Hepatocyte (in vitro differentiated cells): Measurements from ENCODE around the gene SLC25A30. TPM values are rescaled to one million over a fixed set of nuclear protein-coding genes. Genes with fewer than 3 reads are reported as not detected.
"Not testable (repeated sequence)": the region's sequence is repeated elsewhere in the genome, so short reads cannot be mapped to it uniquely, and the experiment has no call there.

ENCODE experiments used
- DNase-seq: peaks from one replicate; pipeline ENCODE4 v3.0.0-alpha.2; 2016; ENCODE audit warnings: low spot score
- H2AFZ ChIP-seq: fragments of 200-600 bp; sonication (generic); 2 replicates; pipeline ENCODE4 v1.6.0; 2016; ENCODE audit warnings: antibody characterized with exemption, mild to moderate bottlenecking
- H3K27ac ChIP-seq: fragments of 200-600 bp; sonication (generic); 2 replicates; pipeline ENCODE4 v1.5.1; 2016; ENCODE audit warnings: mild to moderate bottlenecking
- H3K27me3 ChIP-seq: fragments of 200-600 bp; sonication (generic); 2 replicates; pipeline ENCODE4 v1.6.1; 2016
- H3K36me3 ChIP-seq: fragments of 200-600 bp; sonication (generic); replicated peaks from 2 replicates; pipeline ENCODE4 v1.5.1; 2016; ENCODE audit warnings: low read depth; ENCODE audit not compliant: insufficient read depth
- H3K4me1 ChIP-seq: fragments of 200-600 bp; sonication (generic); 2 replicates; pipeline ENCODE4 v1.5.1; 2016; ENCODE audit warnings: mild to moderate bottlenecking, moderate library complexity; ENCODE audit not compliant: insufficient read depth
- H3K4me2 ChIP-seq: fragments of 200-600 bp; sonication (generic); 2 replicates; pipeline ENCODE4 v1.6.0; 2016
- H3K4me3 ChIP-seq: fragments of 200-600 bp; sonication (generic); 2 replicates; pipeline ENCODE4 v1.5.1; 2016; ENCODE audit warnings: mild to moderate bottlenecking
- H3K79me2 ChIP-seq: fragments of 200-600 bp; sonication (generic); 2 replicates; pipeline ENCODE4 v1.6.0; 2017; ENCODE audit warnings: mild to moderate bottlenecking
- H3K9me2 ChIP-seq: fragments of 200-600 bp; sonication (generic); replicated peaks from 2 replicates; pipeline ENCODE4 v1.6.0; 2017; ENCODE audit warnings: mild to moderate bottlenecking; ENCODE audit not compliant: insufficient read depth
- H3K9me3 ChIP-seq: fragments of 200-600 bp; sonication (generic); 2 replicates; pipeline ENCODE4 v1.5.1; 2016; ENCODE audit warnings: low read depth, mild to moderate bottlenecking
- H4K20me1 ChIP-seq: fragments of 200-600 bp; sonication (generic); 2 replicates; pipeline ENCODE4 v1.6.0; 2016; ENCODE audit warnings: mild to moderate bottlenecking; ENCODE audit not compliant: insufficient read depth, poor library complexity, severe bottlenecking
- EZH2 ChIP-seq: fragments of 200-600 bp; sonication (generic); IDR thresholded peaks from 2 replicates; pipeline ENCODE4 v1.6.1; 2016; ENCODE audit warnings: antibody characterized with exemption, mild to moderate bottlenecking, borderline replicate concordance
- EZH2phosphoT487 ChIP-seq: fragments of 200-600 bp; sonication (generic); IDR thresholded peaks from one replicate; pipeline ENCODE4 v1.6.1; 2018; ENCODE audit warnings: antibody characterized with exemption, mild to moderate bottlenecking, low read depth, moderate library complexity; ENCODE audit not compliant: unreplicated experiment, severe bottlenecking
- WGBS: methylation state at CpG from one replicate; pipeline ENCODE4 v1.1.6; 2016; ENCODE audit warnings: low lambda C conversion rate; ENCODE audit errors: missing lambda C conversion rate; 5-methylcytosine and 5-hydroxymethylcytosine counted together
- polyA plus RNA-seq: library from polyadenylated mRNA; unstranded; fragments of >200 nt; fragmentation: Nextera tagmentation; extraction: Ambion mirVana; gene quantifications from 2 replicates; pipeline ENCODE4 v1.2.1, GENCODE V29; 2016
- total RNA-seq: library from RNA; depleted of rRNA; stranded (reverse); fragments of >200 nt; gene quantifications from 2 replicates; pipeline ENCODE4 v1.2.3, GENCODE V29; 2014
- TF ChIP-seq, protein P1 (sequence below): fragments of 200-600 bp; sonication (generic); IDR thresholded peaks from 2 replicates; pipeline ENCODE4 v1.5.1; 2016; ENCODE audit warnings: antibody characterized with exemption, mild to moderate bottlenecking; ENCODE audit not compliant: poor library complexity

Gene SLC25A30
- total and polyA plus RNA-seq, 2 experiments from 2014 or later: 2.8 to 13.3 TPM

DNA sequence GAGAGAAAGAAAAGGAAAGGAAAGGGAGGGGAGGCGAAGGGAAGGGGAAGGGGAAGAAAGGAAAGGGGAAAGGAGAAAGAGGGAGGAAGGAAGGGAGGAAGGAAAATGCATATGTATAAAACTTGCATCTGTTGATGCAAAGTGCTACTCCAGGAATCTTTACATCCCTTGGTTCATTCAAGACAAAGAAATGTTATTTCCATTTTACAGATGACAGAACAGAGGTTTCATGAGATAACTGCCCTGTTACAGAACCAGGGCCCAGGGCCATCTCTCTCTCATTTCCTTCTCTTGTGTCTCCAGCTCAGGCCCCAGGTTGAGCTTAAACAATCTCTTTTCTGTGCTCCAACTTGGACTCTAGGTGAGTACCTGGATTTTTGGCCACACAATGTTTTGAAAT, 1.8 kb upstream of the SLC25A30 start:
- DNase-seq: no peak
- Histone ChIP-seq H3K4me3 (no peak overlapping the region), H3K9me2 (no peaks in the 10 kb centered on the region), H3K36me3 (no peaks in the 10 kb centered on the region), H3K79me2 (peaks cover 12% of the 10 kb centered on the region), H3K9me3 (no peaks in the 10 kb centered on the region), H3K27ac (no peak overlapping the region), H3K27me3 (no peaks in the 10 kb centered on the region), H3K4me2 (no peak overlapping the region), H2AFZ (no peak overlapping the region), H4K20me1 (no peaks in the 10 kb centered on the region), H3K4me1 (peaks cover 14% of the 10 kb centered on the region)
- 57% methylated on average over 1 of the region's 1 CpG for WGBS
- TF ChIP-seq EZH2 (no peak), EZH2phosphoT487 (no peak)
- TF ChIP-seq, protein P1, sequence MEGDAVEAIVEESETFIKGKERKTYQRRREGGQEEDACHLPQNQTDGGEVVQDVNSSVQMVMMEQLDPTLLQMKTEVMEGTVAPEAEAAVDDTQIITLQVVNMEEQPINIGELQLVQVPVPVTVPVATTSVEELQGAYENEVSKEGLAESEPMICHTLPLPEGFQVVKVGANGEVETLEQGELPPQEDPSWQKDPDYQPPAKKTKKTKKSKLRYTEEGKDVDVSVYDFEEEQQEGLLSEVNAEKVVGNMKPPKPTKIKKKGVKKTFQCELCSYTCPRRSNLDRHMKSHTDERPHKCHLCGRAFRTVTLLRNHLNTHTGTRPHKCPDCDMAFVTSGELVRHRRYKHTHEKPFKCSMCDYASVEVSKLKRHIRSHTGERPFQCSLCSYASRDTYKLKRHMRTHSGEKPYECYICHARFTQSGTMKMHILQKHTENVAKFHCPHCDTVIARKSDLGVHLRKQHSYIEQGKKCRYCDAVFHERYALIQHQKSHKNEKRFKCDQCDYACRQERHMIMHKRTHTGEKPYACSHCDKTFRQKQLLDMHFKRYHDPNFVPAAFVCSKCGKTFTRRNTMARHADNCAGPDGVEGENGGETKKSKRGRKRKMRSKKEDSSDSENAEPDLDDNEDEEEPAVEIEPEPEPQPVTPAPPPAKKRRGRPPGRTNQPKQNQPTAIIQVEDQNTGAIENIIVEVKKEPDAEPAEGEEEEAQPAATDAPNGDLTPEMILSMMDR: no peak

DNA sequence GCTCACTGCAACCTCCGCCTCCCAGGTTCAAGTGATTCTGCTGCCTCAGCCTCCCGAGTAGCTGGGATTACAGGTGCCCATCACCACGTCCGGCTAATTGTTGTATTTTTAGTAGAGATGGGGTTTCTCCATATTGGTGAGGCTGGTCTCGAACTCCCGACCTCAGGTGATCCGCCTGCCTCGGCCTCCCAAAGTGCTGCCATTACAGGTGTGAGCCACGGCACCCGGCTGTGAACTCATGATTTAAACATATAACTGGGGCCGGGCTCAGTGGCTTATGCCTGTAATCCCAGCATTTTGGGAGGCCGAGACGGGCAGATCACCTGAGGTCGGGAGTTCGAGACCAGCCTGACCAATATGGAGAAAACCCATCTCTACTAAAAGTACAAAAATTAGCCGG, 1.2 kb upstream of the SLC25A30 start:
- H3K4me2 ChIP-seq, H4K20me1 ChIP-seq, DNase-seq, H3K9me3 ChIP-seq, H3K27me3 ChIP-seq, H3K4me3 ChIP-seq, H3K27ac ChIP-seq, H3K36me3 ChIP-seq, H3K9me2 ChIP-seq, H2AFZ ChIP-seq: not testable (repeated sequence)
- peaks cover 12% of the 10 kb centered on the region for H3K79me2 ChIP-seq
- H3K4me1 ChIP-seq: peaks cover 17% of the 10 kb centered on the region
- WGBS: 95% methylated on average over 16 of the region's 16 CpGs

DNA sequence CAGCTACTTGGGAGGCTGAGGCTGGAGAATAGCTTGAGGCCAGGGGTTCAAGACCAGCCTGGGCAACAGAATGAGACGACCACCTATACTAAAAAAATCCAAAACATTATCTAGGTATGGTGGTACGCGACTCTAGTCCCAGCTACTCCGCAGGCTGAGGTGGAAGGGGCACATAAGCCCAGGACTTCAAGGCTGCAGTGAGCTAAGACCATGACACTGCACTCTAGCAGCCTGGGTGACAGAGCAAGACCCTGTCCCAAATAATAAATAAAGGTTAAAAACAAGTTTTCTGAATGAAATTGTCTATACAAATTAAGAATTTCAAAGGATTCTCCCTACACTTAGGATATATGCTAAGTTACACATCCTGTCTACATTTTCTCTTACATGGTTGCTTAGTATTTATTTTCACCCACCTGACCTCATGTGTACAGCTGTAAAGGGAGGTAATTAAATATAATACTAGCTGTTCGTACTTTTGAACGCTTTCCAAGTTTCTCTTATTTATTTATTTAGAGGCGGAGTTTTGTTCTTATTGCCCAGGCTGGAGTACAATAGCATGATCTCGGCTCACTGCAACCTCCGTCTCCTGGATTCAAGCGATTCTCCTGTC, 1.6 kb downstream of the SLC25A30 start:
- Histone ChIP-seq H3K27ac (peak overlapping the region; percentile 75), H3K4me3 (no peak overlapping the region), H4K20me1 (no peaks in the 10 kb centered on the region), H3K9me3 (no peaks in the 10 kb centered on the region), H3K9me2 (no peaks in the 10 kb centered on the region), H3K4me2 (peak overlapping the region; percentile 90), H3K36me3 (no peaks in the 10 kb centered on the region), H3K4me1 (peaks cover 17% of the 10 kb centered on the region), H2AFZ (no peak overlapping the region), H3K27me3 (no peaks in the 10 kb centered on the region), H3K79me2 (peaks cover 34% of the 10 kb centered on the region)
- WGBS: 67% methylated on average over 10 of the region's 10 CpGs
- TF ChIP-seq EZH2phosphoT487 (no peak), EZH2 (no peak)
- TF ChIP-seq, protein P1: no peak
- no peak for DNase-seq

DNA sequence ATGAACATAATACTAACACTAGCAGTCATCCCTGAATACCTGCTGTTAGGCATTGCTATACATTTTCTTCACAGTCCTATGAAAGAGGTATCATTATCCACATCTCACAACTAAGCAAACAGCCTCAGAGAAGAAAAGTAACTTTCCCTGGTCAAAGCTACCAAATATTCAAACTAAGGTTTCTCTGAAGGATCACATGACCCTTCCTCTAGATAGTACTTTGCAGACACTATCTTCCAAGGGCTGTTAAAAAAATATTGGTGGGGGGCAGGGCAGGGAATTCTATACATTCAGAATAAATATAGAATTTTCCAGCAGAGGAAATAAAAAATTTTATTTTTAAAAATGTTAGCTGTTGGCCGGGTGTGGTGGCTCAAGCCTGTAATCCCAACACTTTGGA, 3.1 kb downstream of the SLC25A30 start:
- H3K79me2 ChIP-seq: peaks cover 34% of the 10 kb centered on the region
- no peaks in the 10 kb centered on the region for H3K36me3 ChIP-seq
- H3K4me2 ChIP-seq: peak overlapping the region; percentile 61
- H3K4me1 ChIP-seq: peaks cover 17% of the 10 kb centered on the region
- TF ChIP-seq EZH2: no peak
- TF ChIP-seq EZH2phosphoT487: no peak
- TF ChIP-seq, protein P1: no peak
- no peaks in the 10 kb centered on the region for H3K27me3 ChIP-seq
- H3K27ac ChIP-seq: peak overlapping the region; percentile 59
- H4K20me1 ChIP-seq: no peaks in the 10 kb centered on the region
- DNase-seq: no peak
- H3K9me2 ChIP-seq: no peaks in the 10 kb centered on the region
- peak overlapping the region; percentile 60 for H2AFZ ChIP-seq
- no peak overlapping the region for H3K4me3 ChIP-seq
- H3K9me3 ChIP-seq: no peaks in the 10 kb centered on the region
- WGBS: 80% methylated on average over 1 of the region's 1 CpG
